HG02973 (cell line): ENCODE results near the gene PACS1.
A peak's percentile ranks its signal among the peaks of the same experiment; 100 is the strongest.
"Not testable (repeated sequence)": the region's sequence is repeated elsewhere in the genome, so short reads cannot be mapped to it uniquely, and the experiment has no call there.

ENCODE experiments used
- ATAC-seq: cut with Tn5 transposase; IDR thresholded peaks from one replicate; pipeline ENCODE4 v1.9.1; 2021; ENCODE audit warnings: moderate library complexity; ENCODE audit not compliant: unreplicated experiment

Gene PACS1

GRCh38 chr11:66267379-66268243, 197.5 kb downstream of the PACS1 start:
- ATAC-seq: peak; percentile 36

GRCh38 chr11:66268244-66268951, 198.3 kb downstream of the PACS1 start, which contains the start of gene RAB1B:
RAB1B (plus strand) TSS chr11:66268639; CDS start chr11:66268680, 41 bp downstream.
- peak; percentile 62 for ATAC-seq

- no peak for ATAC-seq
These were observed 199.2 kb downstream of the PACS1 start for GRCh38 chr11:66268952-66269905.

GRCh38 chr11:66271816-66272215, 201.7 kb downstream of the PACS1 start:
- ATAC-seq: no peak

- no peak for ATAC-seq
These were observed 202.5 kb downstream of the PACS1 start for GRCh38 chr11:66272596-66272995.

- ATAC-seq: no peak
These were observed 204.1 kb downstream of the PACS1 start for GRCh38 chr11:66274219-66274618.

GRCh38 chr11:66275396-66275795, 205.3 kb downstream of the PACS1 start:
- no peak for ATAC-seq

GRCh38 chr11:66275984-66276612, 206.0 kb downstream of the PACS1 start:
- no peak for ATAC-seq

GRCh38 chr11:66276619-66277018, 206.5 kb downstream of the PACS1 start:
- ATAC-seq: not testable (repeated sequence)

GRCh38 chr11:66277064-66277463, 207.0 kb downstream of the PACS1 start:
- not testable (repeated sequence) for ATAC-seq

- no peak for ATAC-seq
These were observed 207.6 kb downstream of the PACS1 start, which contains the start of gene CNIH2 for GRCh38 chr11:66277471-66278362. CNIH2 (plus strand) TSS chr11:66278175; CDS start chr11:66278457, 282 bp downstream.

- ATAC-seq: no peak
These were observed 208.5 kb downstream of the PACS1 start for GRCh38 chr11:66278363-66279091.

- ATAC-seq: no peak
These were observed 209.1 kb downstream of the PACS1 start for GRCh38 chr11:66279092-66279734.

- no peak for ATAC-seq
These were observed 210.4 kb downstream of the PACS1 start for GRCh38 chr11:66280428-66280827.

- ATAC-seq: no peak
These were observed 210.9 kb downstream of the PACS1 start for GRCh38 chr11:66281001-66281400.

GRCh38 chr11:66281776-66282467, 211.8 kb downstream of the PACS1 start:
- no peak for ATAC-seq
